HG03064 (cell line): ENCODE results near the gene PHETA2.
"Not testable (repeated sequence)": the region's sequence is repeated elsewhere in the genome, so short reads cannot be mapped to it uniquely, and the experiment has no call there.

Experiments used
- ATAC-seq: cut with Tn5 transposase; IDR thresholded peaks from one replicate; pipeline ENCODE4 v1.9.1; 2021; ENCODE audit warnings: low read depth; ENCODE audit not compliant: unreplicated experiment

The PHETA2 gene

GRCh38 chr22:42101199-42101598 is 27.2 kb downstream of the PHETA2 start:
- no peak for ATAC-seq

- not testable (repeated sequence) for ATAC-seq
Measured at GRCh38 chr22:42104332-42104860, 30.3 kb downstream of the PHETA2 start.

- no peak for ATAC-seq
Measured at GRCh38 chr22:42108848-42109247, 34.8 kb downstream of the PHETA2 start.

- ATAC-seq, result no peak
Measured at GRCh38 chr22:42111798-42112197, 37.8 kb downstream of the PHETA2 start.

- ATAC-seq, result not testable (repeated sequence)
Measured at GRCh38 chr22:42112793-42113192, 38.7 kb downstream of the PHETA2 start.

GRCh38 chr22:42114721-42115120 is 40.7 kb downstream of the PHETA2 start:
- ATAC-seq, result no peak

- not testable (repeated sequence) for ATAC-seq
Measured at GRCh38 chr22:42115420-42115830, 41.4 kb downstream of the PHETA2 start.

GRCh38 chr22:42116848-42117424 is 42.9 kb downstream of the PHETA2 start:
- ATAC-seq, result no peak

GRCh38 chr22:42120231-42121021 is 46.4 kb downstream of the PHETA2 start:
- ATAC-seq, result not testable (repeated sequence)

GRCh38 chr22:42123529-42123928 is 49.5 kb downstream of the PHETA2 start:
- ATAC-seq, result not testable (repeated sequence)

GRCh38 chr22:42127606-42128005 is 53.6 kb downstream of the PHETA2 start:
- ATAC-seq, result no peak

GRCh38 chr22:42128007-42128406 is 54.0 kb downstream of the PHETA2 start:
- not testable (repeated sequence) for ATAC-seq
